K562 (cell line): Measurements from ENCODE around the gene MPND. TPM values are rescaled to one million over a fixed set of nuclear protein-coding genes. Genes with fewer than 3 reads are reported as not detected.
A peak's percentile ranks its signal among the peaks of the same experiment; 100 is the strongest.

Source experiments
- ATAC-seq: fragments of 200-7000 bp; cut with Tn5 transposase; 3 replicates; pipeline ENCODE4 v1.9.1; 2020; ENCODE audit warnings: moderate library complexity
- BruUV-seq: library from RNA; stranded (reverse); fragments of 400-500 nt; replicated peaks from 2 replicates; lab custom pipeline; 2021; lab: Mats Ljungman, UMichigan
- CTCF ChIA-PET: fragments of 300-600 bp; formaldehyde crosslinking; extraction: SDS; loops from one replicate; lab custom pipeline; 2021; ENCODE audit warnings: low intra/inter-chr PET ratio; lab: Yijun Ruan, JAX
- POLR2A ChIA-PET: fragments of 300-600, 350-650 bp; sonication (Branson Sonifier 250); formaldehyde crosslinking; extraction: SDS; loops from one replicate; lab custom pipeline; 2021; ENCODE audit warnings: antibody characterized with exemption, inconsistent platforms; lab: Yijun Ruan, JAX
- DNase-seq, 4 experiments: peaks; one replicate each; pipeline versions ENCODE4 v3.0.0 to v3.0.0-alpha.2; 2011 to 2018; ENCODE audit warnings: low spot score in 3 of 4, mixed read lengths in 3 of 4; ENCODE audit errors: extremely low read depth in 1 of 4
- FAIRE-seq: peaks from 2 replicates; lab custom pipeline; 2011; peaks lifted over from hg19 to GRCh38; lab: Jason Lieb, UNC
- H2AFZ ChIP-seq: 2 replicates; pipeline ENCODE4 v1.6.0; 2011; ENCODE audit warnings: low read depth, low read length, control low read depth, inconsistent platforms
- H3K27ac ChIP-seq: fragments of 200-600 bp; 3 replicates; pipeline ENCODE4 v1.8.0; 2011; ENCODE audit warnings: low read depth, mild to moderate bottlenecking, control low read depth, inconsistent platforms, low read length, moderate library complexity, mixed read lengths; ENCODE audit errors: extremely low read depth
- H3K27me3 ChIP-seq, 2 experiments: fragments of 300-600 bp in 1 of 2; 2 replicates in 1 of 2; 3 replicates in 1 of 2; pipeline versions ENCODE4 v1.6.0 to v1.8.0; 2011; ENCODE audit warnings: inconsistent platforms in 2 of 2, low read length in 2 of 2, mild to moderate bottlenecking in 1 of 2, mixed read lengths in 1 of 2, moderate library complexity in 1 of 2; ENCODE audit not compliant: control insufficient read depth in 2 of 2, insufficient read depth in 2 of 2
- H3K36me3 ChIP-seq: fragments of 300-600 bp; 3 replicates; pipeline ENCODE4 v1.8.0; 2011; ENCODE audit warnings: mild to moderate bottlenecking, low read length, inconsistent platforms; ENCODE audit not compliant: control insufficient read depth, insufficient read depth
- H3K4me1 ChIP-seq, 2 experiments: fragments of 200-600 bp in 1 of 2; replicated peaks in 1 of 2; 2 replicates in 1 of 2; 3 replicates in 1 of 2; pipeline versions ENCODE4 v1.5.1 to v1.8.0; 2011; ENCODE audit warnings: inconsistent platforms in 2 of 2, low read length in 2 of 2, mild to moderate bottlenecking in 1 of 2, mixed read lengths in 1 of 2, moderate library complexity in 1 of 2; ENCODE audit not compliant: control insufficient read depth in 2 of 2, insufficient read depth in 2 of 2
- H3K4me2 ChIP-seq: 2 replicates; pipeline ENCODE4 v1.6.1; 2011; ENCODE audit warnings: low read length, control low read depth, inconsistent platforms, mixed read lengths; ENCODE audit not compliant: insufficient read depth
- H3K4me3 ChIP-seq: fragments of 200-600 bp; sonication (generic), shearing (Covaris generic); 2 replicates; pipeline ENCODE4 v1.5.1; 2016; ENCODE audit warnings: control low read depth, inconsistent platforms
- H3K79me2 ChIP-seq: fragments of 200-600 bp; 3 replicates; pipeline ENCODE4 v1.8.0; 2011; ENCODE audit warnings: low read length, inconsistent platforms; ENCODE audit not compliant: control insufficient read depth, insufficient read depth
- H3K9ac ChIP-seq, 2 experiments: 2 replicates each; pipeline versions ENCODE4 v1.6.0 to v1.6.1; 2011; ENCODE audit warnings: low read depth in 2 of 2, low read length in 2 of 2, control low read depth in 1 of 2, inconsistent platforms in 1 of 2, mild to moderate bottlenecking in 1 of 2, mixed read lengths in 1 of 2; ENCODE audit not compliant: insufficient read depth in 1 of 2
- H3K9me1 ChIP-seq: one replicate; pipeline ENCODE4 v1.6.0; 2011; ENCODE audit warnings: inconsistent platforms, mild to moderate bottlenecking, low read length, moderate library complexity; ENCODE audit not compliant: control insufficient read depth, insufficient read depth
- H3K9me3 ChIP-seq: replicated peaks from 2 replicates; pipeline ENCODE4 v1.5.1; 2011; ENCODE audit warnings: low read depth, low read length, inconsistent platforms; ENCODE audit not compliant: control insufficient read depth, insufficient read depth
- H4K20me1 ChIP-seq: replicated peaks from 2 replicates; pipeline ENCODE4 v1.6.1; 2011; ENCODE audit warnings: low read length, inconsistent platforms, mixed read lengths; ENCODE audit not compliant: control insufficient read depth, insufficient read depth
- BMI1 ChIP-seq: fragments of 150-350 bp; IDR thresholded peaks from 2 replicates; pipeline ENCODE4 v1.6.1; 2014; ENCODE audit warnings: low read length
- POLR2G ChIP-seq: fragments of 200-400 bp; formaldehyde crosslinking; IDR thresholded peaks from 2 replicates; pipeline ENCODE4 v1.6.1; 2017; ENCODE audit warnings: low read depth, mild to moderate bottlenecking, antibody characterized with exemption, low read length, moderate library complexity
- RB1 ChIP-seq: fragments of 450-650 bp; IDR thresholded peaks from 2 replicates; pipeline ENCODE4 v1.6.1; 2017; ENCODE audit warnings: low read depth, mild to moderate bottlenecking
- ZNF436 ChIP-seq: fragments of 250-450, 450-650 bp; sonication (Bioruptor Pico); formaldehyde crosslinking; IDR thresholded peaks from 2 replicates; pipeline ENCODE4 v1.7.0; 2020; ENCODE audit warnings: mild to moderate bottlenecking
- WGBS: fragments of 100-300 bp; shearing (Covaris generic); methylation state at CpG from one replicate; pipeline ENCODE4 v1.1.6; 2016; ENCODE audit warnings: low coverage, mixed read lengths; ENCODE audit not compliant: insufficient coverage; ENCODE audit errors: missing lambda C conversion rate; 5-methylcytosine and 5-hydroxymethylcytosine counted together
- in situ Hi-C: fragments of 300-500 bp; cut with MboI; formaldehyde crosslinking; loops from 4 replicates; pipeline ENCODE4 v1.15.0; 2018; ENCODE audit warnings: inconsistent platforms, mixed read lengths
- intact Hi-C: fragments of 100-400 bp; cut with micrococcal nuclease; formaldehyde crosslinking; loops from 2 replicates; pipeline ENCODE4 v1.14.2; 2022
- polyA plus RNA-seq, 8 experiments: library from polyadenylated mRNA; depleted of rRNA in 4 of 8; stranded (reverse) in 5 of 8; unstranded in 3 of 8; fragments of >200 nt; fragmentation: Nextera tagmentation in 2 of 8; fragmentation: Illumina TruSeq in 1 of 8; extraction: Ambion mirVana in 2 of 8; extraction: Trizol in 1 of 8; gene quantifications; 2 replicates each; pipeline versions ENCODE4 v1.2.1 to v1.2.3, GENCODE V29; 2011 to 2014; ENCODE audit warnings: inconsistent platforms in 1 of 8, missing spikeins in 1 of 8
- total RNA-seq, 7 experiments: library from RNA; depleted of rRNA in 6 of 7; stranded (reverse); fragments of >200 nt in 6 of 7; fragmentation: Illumina TruSeq in 2 of 7; extraction: Trizol in 2 of 7; gene quantifications; 2 replicates each; pipeline versions ENCODE4 v1.2.1 to v1.2.3, GENCODE V29; 2011 to 2021; ENCODE audit warnings: low replicate concordance in 1 of 7
- TF ChIP-seq, protein P1 (sequence below): fragments of 250-450 bp; sonication (Bioruptor Pico); IDR thresholded peaks from 2 replicates; pipeline ENCODE4 v1.4.0; 2020; ENCODE audit warnings: mild to moderate bottlenecking
- TF ChIP-seq, protein P2 (sequence below): fragments of 150-350 bp; IDR thresholded peaks from 2 replicates; pipeline ENCODE4 v1.6.1; 2014; ENCODE audit warnings: low read depth, mild to moderate bottlenecking, low read length, borderline replicate concordance

MPND gene
- total and polyA plus RNA-seq, 9 of the 15 experiments (the other 6 are each of a cell fraction or from before 2014, with no cell fraction given) = 0.25 to 14.0 (median 3.9) TPM

DNA sequence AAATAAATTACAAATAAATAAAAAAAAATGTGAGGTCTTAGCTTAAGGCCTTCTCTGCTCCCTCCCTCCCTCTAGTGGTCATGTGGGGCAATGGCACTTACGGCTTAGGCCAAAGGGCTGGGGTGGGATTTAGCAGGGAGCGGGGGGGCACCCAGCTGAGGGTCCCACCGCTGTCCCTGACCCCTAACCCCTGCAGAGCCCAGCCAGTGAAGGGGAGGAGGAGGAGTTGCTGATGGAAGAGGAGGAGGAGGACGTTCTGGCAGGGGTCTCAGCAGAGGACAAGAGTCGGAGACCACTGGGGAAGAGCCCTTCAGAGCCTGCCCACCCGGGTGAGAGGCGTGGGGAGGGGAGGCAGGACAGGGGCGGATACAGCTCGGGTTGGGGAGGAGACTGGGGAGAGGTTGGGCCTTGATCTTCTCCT lies 9.3 kb downstream of the MPND start (continued):
- TF ChIP-seq, protein P1, sequence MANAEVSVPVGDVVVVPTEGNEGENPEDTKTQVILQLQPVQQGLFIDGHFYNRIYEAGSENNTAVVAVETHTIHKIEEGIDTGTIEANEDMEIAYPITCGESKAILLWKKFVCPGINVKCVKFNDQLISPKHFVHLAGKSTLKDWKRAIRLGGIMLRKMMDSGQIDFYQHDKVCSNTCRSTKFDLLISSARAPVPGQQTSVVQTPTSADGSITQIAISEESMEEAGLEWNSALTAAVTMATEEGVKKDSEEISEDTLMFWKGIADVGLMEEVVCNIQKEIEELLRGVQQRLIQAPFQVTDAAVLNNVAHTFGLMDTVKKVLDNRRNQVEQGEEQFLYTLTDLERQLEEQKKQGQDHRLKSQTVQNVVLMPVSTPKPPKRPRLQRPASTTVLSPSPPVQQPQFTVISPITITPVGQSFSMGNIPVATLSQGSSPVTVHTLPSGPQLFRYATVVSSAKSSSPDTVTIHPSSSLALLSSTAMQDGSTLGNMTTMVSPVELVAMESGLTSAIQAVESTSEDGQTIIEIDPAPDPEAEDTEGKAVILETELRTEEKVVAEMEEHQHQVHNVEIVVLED (CRISPR knock-in tag) = no peak
- no peak for TF ChIP-seq ZNF436 (CRISPR knock-in tag)
- TF ChIP-seq RB1 = no peak
- TF ChIP-seq, protein P2, sequence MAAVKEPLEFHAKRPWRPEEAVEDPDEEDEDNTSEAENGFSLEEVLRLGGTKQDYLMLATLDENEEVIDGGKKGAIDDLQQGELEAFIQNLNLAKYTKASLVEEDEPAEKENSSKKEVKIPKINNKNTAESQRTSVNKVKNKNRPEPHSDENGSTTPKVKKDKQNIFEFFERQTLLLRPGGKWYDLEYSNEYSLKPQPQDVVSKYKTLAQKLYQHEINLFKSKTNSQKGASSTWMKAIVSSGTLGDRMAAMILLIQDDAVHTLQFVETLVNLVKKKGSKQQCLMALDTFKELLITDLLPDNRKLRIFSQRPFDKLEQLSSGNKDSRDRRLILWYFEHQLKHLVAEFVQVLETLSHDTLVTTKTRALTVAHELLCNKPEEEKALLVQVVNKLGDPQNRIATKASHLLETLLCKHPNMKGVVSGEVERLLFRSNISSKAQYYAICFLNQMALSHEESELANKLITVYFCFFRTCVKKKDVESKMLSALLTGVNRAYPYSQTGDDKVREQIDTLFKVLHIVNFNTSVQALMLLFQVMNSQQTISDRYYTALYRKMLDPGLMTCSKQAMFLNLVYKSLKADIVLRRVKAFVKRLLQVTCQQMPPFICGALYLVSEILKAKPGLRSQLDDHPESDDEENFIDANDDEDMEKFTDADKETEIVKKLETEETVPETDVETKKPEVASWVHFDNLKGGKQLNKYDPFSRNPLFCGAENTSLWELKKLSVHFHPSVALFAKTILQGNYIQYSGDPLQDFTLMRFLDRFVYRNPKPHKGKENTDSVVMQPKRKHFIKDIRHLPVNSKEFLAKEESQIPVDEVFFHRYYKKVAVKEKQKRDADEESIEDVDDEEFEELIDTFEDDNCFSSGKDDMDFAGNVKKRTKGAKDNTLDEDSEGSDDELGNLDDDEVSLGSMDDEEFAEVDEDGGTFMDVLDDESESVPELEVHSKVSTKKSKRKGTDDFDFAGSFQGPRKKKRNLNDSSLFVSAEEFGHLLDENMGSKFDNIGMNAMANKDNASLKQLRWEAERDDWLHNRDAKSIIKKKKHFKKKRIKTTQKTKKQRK = no peak

GRCh38 chr19:4354282-4354681 lies 10.9 kb downstream of the MPND start:
- POLR2A ChIA-PET = interaction anchor here (1.1 to 1.6 kb wide), 3 partner anchors 11 to 21 kb away, joined by 3 to 5 read pairs (median 5); partner anchors contain the start of gene MPND
- ATAC-seq = no peak

More at GRCh38 chr19:4354282-4354681, 10.9 kb downstream of the MPND start:
- Histone ChIP-seq H3K4me3 (no peak overlapping the region), H4K20me1 (peaks cover 7% of the 10 kb centered on the region; the same call in 1 of the 2 replicates), H3K9ac (no peak overlapping the region), H3K27me3 (no peaks in the 10 kb centered on the region), H2AFZ (no peak overlapping the region), H3K27ac (no peak overlapping the region), H3K4me1 (peaks cover 0 to 41% of the 10 kb centered on the region in 2 experiments; a peak in 2 of 5 replicates), H3K4me2 (no peak overlapping the region), H3K9me1 (no peaks in the 10 kb centered on the region), H3K9me3 (no peaks in the 10 kb centered on the region), H3K36me3 (peaks cover 27% of the 10 kb centered on the region; the same call in 1 of the 3 replicates), H3K79me2 (no peaks in the 10 kb centered on the region; the same call in 2 of the 3 replicates)
- CTCF ChIA-PET = interaction anchor here (0.6 kb wide), 2 partner anchors 220 to 559 kb away, joined by 4 to 5 read pairs; no protein-coding TSS in a partner anchor
- in situ Hi-C loops = no loop called here
- BruUV-seq = no TSS peak
- no peak for FAIRE-seq
- intact Hi-C loops = no loop called here
- TF ChIP-seq POLR2G = peak; percentile 45
- TF ChIP-seq BMI1 = no peak
- DNase-seq = no peak
- 91% methylated on average over 11 of the region's 12 CpGs for WGBS
